GM23248 (cell line): ENCODE measurements around the gene ARAP1. TPM values are rescaled to one million over a fixed set of nuclear protein-coding genes. Genes with fewer than 3 reads are reported as not detected.

ENCODE experiments used
- DNase-seq: peaks from one replicate; pipeline ENCODE4 v3.0.0-alpha.2; 2015
- H2AFZ ChIP-seq: fragments of 200-600 bp; sonication (generic); 2 replicates; pipeline ENCODE4 v1.6.1; 2016; ENCODE audit warnings: antibody characterized with exemption
- H3F3A ChIP-seq: fragments of 200-600 bp; sonication (generic); 2 replicates; pipeline ENCODE4 v1.6.1; 2016; ENCODE audit warnings: mild to moderate bottlenecking, antibody characterized with exemption, mixed run types; ENCODE audit not compliant: insufficient read depth
- H3K27ac ChIP-seq: fragments of 200-600 bp; sonication (generic); 2 replicates; pipeline ENCODE4 v1.5.1; 2016; ENCODE audit warnings: mild to moderate bottlenecking
- H3K27me3 ChIP-seq: fragments of 200-600 bp; sonication (generic); replicated peaks from 2 replicates; pipeline ENCODE4 v1.6.1; 2016; ENCODE audit warnings: mild to moderate bottlenecking; ENCODE audit not compliant: insufficient read depth
- H3K36me3 ChIP-seq: fragments of 200-600 bp; sonication (generic); 2 replicates; pipeline ENCODE4 v1.6.1; 2016; ENCODE audit warnings: low read depth, mild to moderate bottlenecking
- H3K4me1 ChIP-seq: fragments of 200-600 bp; sonication (generic); 2 replicates; pipeline ENCODE4 v1.6.1; 2016; ENCODE audit warnings: mild to moderate bottlenecking; ENCODE audit not compliant: insufficient read depth
- H3K4me2 ChIP-seq: fragments of 200-600 bp; sonication (generic); one replicate; pipeline ENCODE4 v1.6.1; 2016; ENCODE audit warnings: mild to moderate bottlenecking; ENCODE audit not compliant: unreplicated experiment
- H3K4me3 ChIP-seq: fragments of 200-600 bp; sonication (generic); 2 replicates; pipeline ENCODE4 v1.5.1; 2016; ENCODE audit warnings: mild to moderate bottlenecking
- H3K79me2 ChIP-seq: fragments of 200-600 bp; sonication (generic); 2 replicates; pipeline ENCODE4 v1.6.1; 2016; ENCODE audit warnings: mild to moderate bottlenecking; ENCODE audit not compliant: insufficient read depth
- H3K9ac ChIP-seq: fragments of 200-600 bp; sonication (generic); 2 replicates; pipeline ENCODE4 v1.6.1; 2016; ENCODE audit warnings: mild to moderate bottlenecking
- H3K9me2 ChIP-seq: fragments of 200-600 bp; sonication (generic); 2 replicates; pipeline ENCODE4 v1.6.1; 2016; ENCODE audit warnings: mixed run types, mild to moderate bottlenecking, moderate library complexity; ENCODE audit not compliant: insufficient read depth
- H3K9me3 ChIP-seq: fragments of 200-600 bp; sonication (generic); one replicate; pipeline ENCODE4 v1.6.1; 2017; ENCODE audit warnings: low read depth
- H4K20me1 ChIP-seq: fragments of 200-600 bp; sonication (generic); 2 replicates; pipeline ENCODE4 v1.6.0; 2016; ENCODE audit not compliant: insufficient read depth
- EZH2 ChIP-seq: fragments of 200-600 bp; sonication (generic); IDR thresholded peaks from 2 replicates; pipeline ENCODE4 v1.6.1; 2018; ENCODE audit warnings: antibody characterized with exemption, mild to moderate bottlenecking; ENCODE audit not compliant: insufficient read depth, poor library complexity, severe bottlenecking
- EZH2phosphoT487 ChIP-seq: fragments of 200-600 bp; sonication (generic); IDR thresholded peaks from 2 replicates; pipeline ENCODE4 v1.6.1; 2018; ENCODE audit warnings: antibody characterized with exemption, moderate library complexity, mild to moderate bottlenecking, low read depth; ENCODE audit not compliant: insufficient read depth
- WGBS, 2 experiments: methylation state at CpG; one replicate each; pipeline ENCODE4 v1.1.6; 2015 to 2017; ENCODE audit warnings: low lambda C conversion rate in 2 of 2, low coverage in 1 of 2; ENCODE audit errors: missing lambda C conversion rate in 2 of 2; 5-methylcytosine and 5-hydroxymethylcytosine counted together
- in situ Hi-C: fragments of 300-500 bp; cut with MboI; formaldehyde crosslinking; loops from 2 replicates; pipeline ENCODE4 v1.15.0; 2020
- polyA plus RNA-seq: library from polyadenylated mRNA; unstranded; fragments of >200 nt; fragmentation: Nextera tagmentation; extraction: Ambion mirVana; gene quantifications from 2 replicates; pipeline ENCODE4 v1.2.1, GENCODE V29; 2016
- total RNA-seq: library from RNA; depleted of rRNA; stranded (reverse); fragments of >200 nt; shearing (Covaris generic); gene quantifications from 2 replicates; pipeline ENCODE4 v1.2.3, GENCODE V29; 2014

The ARAP1 gene
- total and polyA plus RNA-seq, 2 experiments from 2014 or later, result 41.5 to 73.9 TPM

- H2AFZ ChIP-seq, result no peak overlapping the region
- H3K4me2 ChIP-seq, result no peak overlapping the region
- H3K9ac ChIP-seq, result no peak overlapping the region
- no peak overlapping the region for H3K27ac ChIP-seq
- no peak overlapping the region for H3K4me3 ChIP-seq
- H3K4me1 ChIP-seq, result no peaks in the 10 kb centered on the region
- H3F3A ChIP-seq, result no peaks in the 10 kb centered on the region; the same call in 1 of the 2 replicates
- H3K79me2 ChIP-seq, result peaks cover 27% of the 10 kb centered on the region
- no peaks in the 10 kb centered on the region for H4K20me1 ChIP-seq
- 97 to 98% methylated on average over 11 of the region's 11 CpGs for WGBS, 2 experiments
- in situ Hi-C loops, result loop anchor here (25.0 kb wide), 1 partner anchor 452 kb away; no protein-coding TSS in a partner anchor
- no peaks in the 10 kb centered on the region for H3K9me2 ChIP-seq
- no peak for TF ChIP-seq EZH2
- no peak for TF ChIP-seq EZH2phosphoT487
- no peaks in the 10 kb centered on the region for H3K27me3 ChIP-seq
- no peaks in the 10 kb centered on the region for H3K9me3 ChIP-seq
- no peaks in the 10 kb centered on the region; the same call in 1 of the 2 replicates for H3K36me3 ChIP-seq
- DNase-seq, result no peak
These were observed 41.9 kb downstream of the ARAP1 start for GRCh38 chr11:72710278-72710677.

GRCh38 chr11:72709478-72710238 lies 42.5 kb downstream of the ARAP1 start:
- no peaks in the 10 kb centered on the region for H3K9me3 ChIP-seq
- DNase-seq, result no peak
- H3K4me2 ChIP-seq, result no peak overlapping the region
- H3F3A ChIP-seq, result no peaks in the 10 kb centered on the region; the same call in 1 of the 2 replicates
- no peak overlapping the region for H3K9ac ChIP-seq
- no peak overlapping the region for H2AFZ ChIP-seq
- no peaks in the 10 kb centered on the region for H3K27me3 ChIP-seq
- H3K9me2 ChIP-seq, result no peaks in the 10 kb centered on the region
- H3K79me2 ChIP-seq, result peaks cover 20% of the 10 kb centered on the region; the same call in 1 of the 2 replicates
- in situ Hi-C loops, result loop anchor here (25.0 kb wide), 1 partner anchor 453 kb away; no protein-coding TSS in a partner anchor
- H3K27ac ChIP-seq, result no peak overlapping the region
- WGBS, 2 experiments, result 97 to 99% methylated on average over 14 to 20 of the region's 20 CpGs
- no peak overlapping the region for H3K4me3 ChIP-seq
- no peaks in the 10 kb centered on the region; the same call in 1 of the 2 replicates for H3K36me3 ChIP-seq
- no peaks in the 10 kb centered on the region for H4K20me1 ChIP-seq
- no peak for TF ChIP-seq EZH2
- TF ChIP-seq EZH2phosphoT487, result no peak
- H3K4me1 ChIP-seq, result no peaks in the 10 kb centered on the region

- Histone ChIP-seq H3K27ac (no peak overlapping the region), H2AFZ (no peak overlapping the region), H3K79me2 (no peaks in the 10 kb centered on the region), H3K4me3 (no peak overlapping the region), H3K9me3 (no peaks in the 10 kb centered on the region), H3K4me2 (no peak overlapping the region), H3K9ac (no peak overlapping the region), H3K4me1 (peaks cover 14% of the 10 kb centered on the region), H3K36me3 (no peaks in the 10 kb centered on the region; the same call in 1 of the 2 replicates), H3K9me2 (no peaks in the 10 kb centered on the region), H3K27me3 (no peaks in the 10 kb centered on the region), H3F3A (no peaks in the 10 kb centered on the region; the same call in 1 of the 2 replicates), H4K20me1 (no peaks in the 10 kb centered on the region)
- DNase-seq, result no peak
- TF ChIP-seq EZH2 (no peak), EZH2phosphoT487 (no peak)
- WGBS, 2 experiments, result 86 to 89% methylated on average over 9 of the region's 9 CpGs
- in situ Hi-C loops, result loop anchor here (25.0 kb wide), 1 partner anchor 455 kb away; no protein-coding TSS in a partner anchor
These were observed 45.2 kb downstream of the ARAP1 start for GRCh38 chr11:72707032-72707431.

- Histone ChIP-seq H4K20me1 (no peaks in the 10 kb centered on the region), H2AFZ (no peak overlapping the region), H3K9ac (no peak overlapping the region), H3K79me2 (no peaks in the 10 kb centered on the region), H3K4me1 (peaks cover 14% of the 10 kb centered on the region), H3K9me2 (no peaks in the 10 kb centered on the region), H3K4me2 (no peak overlapping the region), H3K9me3 (no peaks in the 10 kb centered on the region), H3K27me3 (no peaks in the 10 kb centered on the region), H3K4me3 (no peak overlapping the region), H3F3A (no peaks in the 10 kb centered on the region; the same call in 1 of the 2 replicates), H3K27ac (no peak overlapping the region), H3K36me3 (no peaks in the 10 kb centered on the region; the same call in 1 of the 2 replicates)
- TF ChIP-seq EZH2 (no peak), EZH2phosphoT487 (no peak)
- DNase-seq, result no peak
- 92 to 95% methylated on average over 5 of the region's 5 CpGs for WGBS, 2 experiments
- in situ Hi-C loops, result loop anchor here (25.0 kb wide), 1 partner anchor 456 kb away; no protein-coding TSS in a partner anchor
These were observed 45.6 kb downstream of the ARAP1 start for GRCh38 chr11:72706579-72706978.
